Neural cell (in vitro differentiated cells): ENCODE measurements around the gene PWWP2B.

ENCODE experiments used
- EP300 ChIP-seq: fragments of 450-650 bp; conservative IDR thresholded peaks from 2 replicates; pipeline ENCODE4 v1.6.1; 2014; ENCODE audit warnings: antibody characterized with exemption, mild to moderate bottlenecking, moderate library complexity; ENCODE audit not compliant: poor library complexity, severe bottlenecking
- EZH2 ChIP-seq: fragments of 200-600, 300-800 bp; shearing (Covaris generic), sonication (generic); IDR thresholded peaks from 2 replicates; pipeline ENCODE4 v1.6.1; 2014; ENCODE audit warnings: antibody characterized with exemption, low read length, borderline replicate concordance, mild to moderate bottlenecking; ENCODE audit not compliant: insufficient read depth, poor library complexity, severe bottlenecking
- MXI1 ChIP-seq: fragments of 450-650 bp; conservative IDR thresholded peaks from 2 replicates; pipeline ENCODE4 v1.6.1; 2014; ENCODE audit warnings: antibody characterized with exemption, mild to moderate bottlenecking; ENCODE audit not compliant: poor library complexity, severe bottlenecking
- POLR2AphosphoS5 ChIP-seq: IDR thresholded peaks from 2 replicates; pipeline ENCODE4 v1.6.1; 2012
- RAD21 ChIP-seq: fragments of 450-650 bp; conservative IDR thresholded peaks from 2 replicates; pipeline ENCODE4 v1.6.1; 2014; ENCODE audit warnings: antibody characterized with exemption, mild to moderate bottlenecking, moderate library complexity
- TF ChIP-seq, protein P1 (sequence below): fragments of 450-650 bp; IDR thresholded peaks from 2 replicates; pipeline ENCODE4 v1.5.1; 2014; ENCODE audit warnings: antibody characterized with exemption, mild to moderate bottlenecking, moderate library complexity; ENCODE audit not compliant: poor library complexity, severe bottlenecking

DNA sequence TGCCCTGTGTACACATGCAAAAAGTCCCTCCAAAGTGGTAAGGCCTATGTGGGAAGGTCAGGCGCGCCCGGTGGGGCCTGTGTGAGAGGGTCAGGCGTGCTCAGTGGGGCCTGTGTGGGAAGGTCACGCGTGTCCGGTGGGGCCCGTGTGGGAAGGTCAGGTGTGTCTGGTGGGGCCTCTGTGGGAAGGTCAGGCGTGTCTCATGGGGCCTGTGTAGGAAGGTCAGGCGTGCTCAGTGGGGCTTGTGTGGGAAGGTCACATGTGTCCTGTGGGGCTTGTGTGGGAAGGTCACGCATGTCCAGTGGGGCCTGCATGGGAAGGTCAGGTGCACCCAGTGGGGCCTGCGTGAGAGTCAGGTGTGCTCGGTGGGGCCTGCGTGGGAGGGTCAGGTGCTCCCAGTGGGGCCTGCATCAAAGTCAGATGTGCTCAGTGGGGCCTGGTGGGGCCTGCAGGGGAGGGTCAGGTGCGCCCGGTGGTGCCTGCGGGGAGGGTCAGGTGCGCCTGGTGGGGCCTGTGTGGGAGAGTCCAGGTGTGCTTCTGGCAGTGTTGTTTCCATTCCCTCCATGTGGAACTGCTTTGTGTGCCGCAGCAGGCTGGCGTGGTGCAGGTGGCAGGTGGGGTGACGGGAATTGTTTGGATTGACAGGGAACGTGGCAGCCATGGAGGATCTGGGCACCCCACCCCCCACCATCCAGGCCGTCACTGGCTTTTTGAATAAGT lies 49.6 kb upstream of the PWWP2B start:
- TF ChIP-seq, protein P1, sequence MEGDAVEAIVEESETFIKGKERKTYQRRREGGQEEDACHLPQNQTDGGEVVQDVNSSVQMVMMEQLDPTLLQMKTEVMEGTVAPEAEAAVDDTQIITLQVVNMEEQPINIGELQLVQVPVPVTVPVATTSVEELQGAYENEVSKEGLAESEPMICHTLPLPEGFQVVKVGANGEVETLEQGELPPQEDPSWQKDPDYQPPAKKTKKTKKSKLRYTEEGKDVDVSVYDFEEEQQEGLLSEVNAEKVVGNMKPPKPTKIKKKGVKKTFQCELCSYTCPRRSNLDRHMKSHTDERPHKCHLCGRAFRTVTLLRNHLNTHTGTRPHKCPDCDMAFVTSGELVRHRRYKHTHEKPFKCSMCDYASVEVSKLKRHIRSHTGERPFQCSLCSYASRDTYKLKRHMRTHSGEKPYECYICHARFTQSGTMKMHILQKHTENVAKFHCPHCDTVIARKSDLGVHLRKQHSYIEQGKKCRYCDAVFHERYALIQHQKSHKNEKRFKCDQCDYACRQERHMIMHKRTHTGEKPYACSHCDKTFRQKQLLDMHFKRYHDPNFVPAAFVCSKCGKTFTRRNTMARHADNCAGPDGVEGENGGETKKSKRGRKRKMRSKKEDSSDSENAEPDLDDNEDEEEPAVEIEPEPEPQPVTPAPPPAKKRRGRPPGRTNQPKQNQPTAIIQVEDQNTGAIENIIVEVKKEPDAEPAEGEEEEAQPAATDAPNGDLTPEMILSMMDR = no peak
- no peak for TF ChIP-seq EP300
- no peak for TF ChIP-seq MXI1
- no peak for TF ChIP-seq EZH2
- TF ChIP-seq POLR2AphosphoS5 = no peak
- TF ChIP-seq RAD21 = no peak
